PFSK-1 (cell line): ENCODE results near the gene SCO2.

Experiments used
- FOXP2 ChIP-seq: optimal IDR thresholded peaks from 2 replicates; pipeline ENCODE3; 2011; ENCODE audit warnings: borderline replicate concordance, control low read depth, inconsistent platforms; ENCODE audit not compliant: insufficient read depth; ENCODE audit errors: extremely low read length, extremely low read depth
- POLR2AphosphoS5 ChIP-seq: IDR thresholded peaks from 2 replicates; pipeline ENCODE4 v1.6.1; 2012; ENCODE audit warnings: low read depth, mild to moderate bottlenecking, control low read depth, low read length, moderate library complexity
- SIN3A ChIP-seq: IDR thresholded peaks from 2 replicates; pipeline ENCODE4 v1.6.1; 2012; ENCODE audit warnings: mild to moderate bottlenecking, low read length, moderate library complexity, borderline replicate concordance; ENCODE audit not compliant: insufficient read depth
- TAF1 ChIP-seq: IDR thresholded peaks from 2 replicates; pipeline ENCODE4 v1.6.1; 2012; ENCODE audit warnings: low read length, control low read depth, borderline replicate concordance; ENCODE audit not compliant: insufficient read depth
- TF ChIP-seq, protein P1 (sequence below), 2 experiments: IDR thresholded peaks; 2 replicates each; pipeline versions ENCODE4 v1.6.1 to v1.8.0; 2011 to 2012; ENCODE audit warnings: low read depth in 2 of 2, low read length in 2 of 2, control low read depth in 1 of 2, inconsistent platforms in 1 of 2, mild to moderate bottlenecking in 1 of 2, moderate library complexity in 1 of 2; ENCODE audit not compliant: insufficient read depth in 1 of 2

DNA sequence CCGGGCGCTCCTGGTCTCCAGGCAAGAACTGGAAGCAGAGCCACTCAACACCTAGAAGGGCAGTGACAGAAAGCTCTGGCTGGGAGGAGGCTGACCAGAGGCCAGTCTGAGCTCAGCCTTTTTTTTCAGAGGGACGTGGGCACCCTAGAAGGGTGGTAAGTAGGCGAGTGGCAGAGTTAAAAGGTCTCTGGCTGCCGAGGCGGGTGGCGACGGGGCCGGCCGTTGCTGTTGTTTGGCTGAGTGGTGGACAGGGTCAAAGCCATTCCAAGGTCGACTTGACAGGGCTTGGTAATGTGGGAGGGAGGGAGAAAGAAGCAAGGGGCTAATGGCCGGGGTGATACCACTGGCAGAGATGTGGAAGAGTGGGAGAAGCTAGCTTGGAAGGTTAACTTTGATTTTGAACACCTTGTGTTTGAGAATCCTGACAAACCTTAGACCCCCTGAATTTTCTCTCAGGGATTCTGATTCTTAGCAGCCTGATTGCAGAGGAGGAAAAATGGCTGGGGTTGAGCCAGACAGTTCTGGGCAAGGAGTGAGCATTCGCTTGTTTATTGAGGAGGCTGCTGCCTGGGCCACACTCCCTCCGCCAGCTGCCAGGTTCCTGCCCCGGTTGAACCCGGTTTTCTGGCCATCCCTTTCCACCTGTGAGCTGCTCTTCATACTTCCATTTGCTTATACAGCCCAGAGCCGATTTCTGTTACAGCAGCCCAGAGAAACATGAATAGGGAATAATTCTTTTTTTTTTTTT is 38.2 kb upstream of the SCO2 start:
- TF ChIP-seq, protein P1, sequence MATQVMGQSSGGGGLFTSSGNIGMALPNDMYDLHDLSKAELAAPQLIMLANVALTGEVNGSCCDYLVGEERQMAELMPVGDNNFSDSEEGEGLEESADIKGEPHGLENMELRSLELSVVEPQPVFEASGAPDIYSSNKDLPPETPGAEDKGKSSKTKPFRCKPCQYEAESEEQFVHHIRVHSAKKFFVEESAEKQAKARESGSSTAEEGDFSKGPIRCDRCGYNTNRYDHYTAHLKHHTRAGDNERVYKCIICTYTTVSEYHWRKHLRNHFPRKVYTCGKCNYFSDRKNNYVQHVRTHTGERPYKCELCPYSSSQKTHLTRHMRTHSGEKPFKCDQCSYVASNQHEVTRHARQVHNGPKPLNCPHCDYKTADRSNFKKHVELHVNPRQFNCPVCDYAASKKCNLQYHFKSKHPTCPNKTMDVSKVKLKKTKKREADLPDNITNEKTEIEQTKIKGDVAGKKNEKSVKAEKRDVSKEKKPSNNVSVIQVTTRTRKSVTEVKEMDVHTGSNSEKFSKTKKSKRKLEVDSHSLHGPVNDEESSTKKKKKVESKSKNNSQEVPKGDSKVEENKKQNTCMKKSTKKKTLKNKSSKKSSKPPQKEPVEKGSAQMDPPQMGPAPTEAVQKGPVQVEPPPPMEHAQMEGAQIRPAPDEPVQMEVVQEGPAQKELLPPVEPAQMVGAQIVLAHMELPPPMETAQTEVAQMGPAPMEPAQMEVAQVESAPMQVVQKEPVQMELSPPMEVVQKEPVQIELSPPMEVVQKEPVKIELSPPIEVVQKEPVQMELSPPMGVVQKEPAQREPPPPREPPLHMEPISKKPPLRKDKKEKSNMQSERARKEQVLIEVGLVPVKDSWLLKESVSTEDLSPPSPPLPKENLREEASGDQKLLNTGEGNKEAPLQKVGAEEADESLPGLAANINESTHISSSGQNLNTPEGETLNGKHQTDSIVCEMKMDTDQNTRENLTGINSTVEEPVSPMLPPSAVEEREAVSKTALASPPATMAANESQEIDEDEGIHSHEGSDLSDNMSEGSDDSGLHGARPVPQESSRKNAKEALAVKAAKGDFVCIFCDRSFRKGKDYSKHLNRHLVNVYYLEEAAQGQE (IDR thresholded peaks at IDR 0.05; ENCODE audit: insufficient read depth in 1 of 2, low read depth in 2 of 2, low read length in 2 of 2), result no peak
- TF ChIP-seq POLR2AphosphoS5 (no peak), FOXP2 (no peak), SIN3A (no peak), TAF1 (no peak)
